Body of pancreas (tissue), 4 donors: ENCODE data around the gene ERBB4. TPM values are rescaled to one million over a fixed set of nuclear protein-coding genes. Genes with fewer than 3 reads are reported as not detected.

Experiments used
- ATAC-seq: fragments of 150-250 bp; one replicate; pipeline ENCODE4 v1.9.1; 2016
- DNase-seq, 4 donors: peaks; one replicate each; pipeline ENCODE4 v3.0.0-alpha.2; 2019
- H3K27ac ChIP-seq, 4 donors: fragments of 200-600 bp; sonication (generic); 1 replicate in 3 of 4; 2 replicates in 1 of 4; pipeline versions ENCODE4 v1.5.1 to v1.6.1; 2016 to 2019; ENCODE audit warnings: mild to moderate bottlenecking in 1 of 4, mixed read lengths in 1 of 4, moderate library complexity in 1 of 4
- H3K27me3 ChIP-seq, 2 donors: fragments of 200-600 bp; sonication (generic); one replicate each; pipeline ENCODE4 v1.6.0; 2016; ENCODE audit warnings: mild to moderate bottlenecking in 1 of 2
- H3K36me3 ChIP-seq, 2 donors: fragments of 200-600 bp; sonication (generic); replicated peaks in 1 of 2; 2 replicates each; pipeline ENCODE4 v1.5.1; 2016; ENCODE audit warnings: low read depth in 2 of 2; ENCODE audit not compliant: insufficient read depth in 1 of 2
- H3K4me1 ChIP-seq: fragments of 200-600 bp; sonication (generic); one replicate; pipeline ENCODE4 v1.6.0; 2016
- H3K4me3 ChIP-seq, 2 donors: fragments of 200-600 bp; sonication (generic); 1 replicate in 1 of 2; 2 replicates in 1 of 2; pipeline ENCODE4 v1.5.1; 2016 to 2019
- H3K9me3 ChIP-seq, 3 donors: fragments of 200-600 bp; sonication (generic); 1 replicate in 2 of 3; 2 replicates in 1 of 3; pipeline ENCODE4 v1.5.1; 2016
- POLR2A ChIP-seq, 3 donors: fragments of 450-650 bp; IDR thresholded peaks; one replicate each; pipeline ENCODE4 v1.6.1; 2016; ENCODE audit warnings: antibody characterized with exemption in 3 of 3, mild to moderate bottlenecking in 2 of 3
- WGBS, 2 donors: methylation state at CpG; one replicate each; pipeline ENCODE4 v1.1.5; 2017; 5-methylcytosine and 5-hydroxymethylcytosine counted together
- intact Hi-C: fragments of 100-400 bp; cut with DNase I; formaldehyde crosslinking; loops from one replicate; pipeline ENCODE4 v1.15.1; 2023
- total RNA-seq, 2 donors: library from RNA; depleted of rRNA; stranded (reverse); fragments of >200 nt; gene quantifications; one replicate each; pipeline ENCODE4 v1.1.0, GENCODE V29; 2016
- TF ChIP-seq, protein P1 (sequence below), 7 experiments: fragments of 450-650 bp in 4 of 7; fragments of 200-600 bp in 3 of 7; sonication (generic) in 3 of 7; IDR thresholded peaks; one replicate each; pipeline ENCODE4 v1.5.1; 2016 to 2019; ENCODE audit warnings: antibody characterized with exemption in 7 of 7

Gene ERBB4
- total RNA-seq, 2 donors from 2014 or later = 1.6 to 4.4 TPM

DNA sequence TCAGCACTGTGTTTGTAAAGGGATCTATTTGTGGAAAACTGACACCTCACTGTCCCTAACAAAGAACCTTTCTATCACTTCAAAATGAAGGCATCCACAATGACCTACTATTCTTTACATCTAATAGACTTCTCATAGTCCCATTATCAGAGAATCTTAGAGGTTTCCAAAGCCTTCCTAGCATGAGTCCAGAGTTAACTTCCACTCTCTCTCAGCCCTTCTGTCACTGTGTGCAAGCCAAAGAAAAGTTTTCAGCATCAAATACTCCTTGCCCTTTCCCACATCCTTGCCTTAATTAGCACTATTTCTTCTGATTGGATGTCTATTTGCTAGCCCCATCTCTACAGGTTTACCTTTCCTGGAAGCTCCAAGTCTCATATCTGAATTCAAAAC lies 178.5 kb downstream of the ERBB4 start:
- intact Hi-C loops = no loop called here
- H3K9me3 ChIP-seq = no peaks in the 10 kb centered on the region
- TF ChIP-seq, protein P1, sequence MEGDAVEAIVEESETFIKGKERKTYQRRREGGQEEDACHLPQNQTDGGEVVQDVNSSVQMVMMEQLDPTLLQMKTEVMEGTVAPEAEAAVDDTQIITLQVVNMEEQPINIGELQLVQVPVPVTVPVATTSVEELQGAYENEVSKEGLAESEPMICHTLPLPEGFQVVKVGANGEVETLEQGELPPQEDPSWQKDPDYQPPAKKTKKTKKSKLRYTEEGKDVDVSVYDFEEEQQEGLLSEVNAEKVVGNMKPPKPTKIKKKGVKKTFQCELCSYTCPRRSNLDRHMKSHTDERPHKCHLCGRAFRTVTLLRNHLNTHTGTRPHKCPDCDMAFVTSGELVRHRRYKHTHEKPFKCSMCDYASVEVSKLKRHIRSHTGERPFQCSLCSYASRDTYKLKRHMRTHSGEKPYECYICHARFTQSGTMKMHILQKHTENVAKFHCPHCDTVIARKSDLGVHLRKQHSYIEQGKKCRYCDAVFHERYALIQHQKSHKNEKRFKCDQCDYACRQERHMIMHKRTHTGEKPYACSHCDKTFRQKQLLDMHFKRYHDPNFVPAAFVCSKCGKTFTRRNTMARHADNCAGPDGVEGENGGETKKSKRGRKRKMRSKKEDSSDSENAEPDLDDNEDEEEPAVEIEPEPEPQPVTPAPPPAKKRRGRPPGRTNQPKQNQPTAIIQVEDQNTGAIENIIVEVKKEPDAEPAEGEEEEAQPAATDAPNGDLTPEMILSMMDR (IDR thresholded peaks at IDR 0.05) = no peak
- no peak for TF ChIP-seq POLR2A (IDR thresholded peaks at IDR 0.05)
- no peaks in the 10 kb centered on the region for H3K36me3 ChIP-seq
- H3K4me3 ChIP-seq = no peak overlapping the region
- no peak for ATAC-seq
- DNase-seq = no peak
- no peak overlapping the region for H3K27ac ChIP-seq
- no peaks in the 10 kb centered on the region for H3K27me3 ChIP-seq
- H3K4me1 ChIP-seq = no peaks in the 10 kb centered on the region

DNA sequence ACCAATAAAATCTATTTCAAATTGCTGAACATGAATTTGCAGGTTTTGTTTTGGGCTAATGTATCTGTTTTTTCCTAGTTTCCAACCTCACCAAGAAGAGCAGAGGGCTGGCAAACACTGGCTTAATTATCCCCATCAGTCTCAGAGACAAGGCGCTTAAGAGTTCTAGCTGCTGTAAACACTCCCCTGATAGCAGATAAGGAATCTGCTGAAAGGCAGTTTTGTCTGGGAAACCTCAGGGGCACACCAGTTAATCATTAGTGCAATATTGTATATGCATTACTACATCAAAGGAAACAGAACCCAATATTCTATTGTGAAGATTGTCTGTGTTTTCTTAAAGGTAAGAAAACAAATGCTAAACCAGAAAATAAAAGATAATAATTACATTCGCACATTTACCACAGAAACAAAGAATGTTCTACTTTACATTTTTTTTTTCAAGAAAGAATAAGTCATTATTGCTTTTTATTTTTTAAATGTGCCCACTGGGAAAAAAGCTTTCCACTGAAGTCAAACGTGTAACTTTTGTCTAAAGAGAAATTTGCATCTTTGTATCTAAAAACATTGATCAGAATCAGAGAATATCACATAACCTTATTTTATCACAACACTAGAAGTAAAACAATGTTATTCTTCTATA lies 179.1 kb downstream of the ERBB4 start:
- intact Hi-C loops = no loop called here
- Histone ChIP-seq H3K27ac (no peak overlapping the region), H3K36me3 (no peaks in the 10 kb centered on the region), H3K9me3 (no peaks in the 10 kb centered on the region), H3K4me1 (no peaks in the 10 kb centered on the region), H3K4me3 (no peak overlapping the region), H3K27me3 (no peaks in the 10 kb centered on the region)
- 9 to 10% methylated on average over 3 of the region's 3 CpGs for WGBS, 2 donors
- no peak for DNase-seq
- no peak for TF ChIP-seq POLR2A (IDR thresholded peaks at IDR 0.05)
- TF ChIP-seq, protein P1 (IDR thresholded peaks at IDR 0.05) = no peak
- ATAC-seq = no peak

DNA sequence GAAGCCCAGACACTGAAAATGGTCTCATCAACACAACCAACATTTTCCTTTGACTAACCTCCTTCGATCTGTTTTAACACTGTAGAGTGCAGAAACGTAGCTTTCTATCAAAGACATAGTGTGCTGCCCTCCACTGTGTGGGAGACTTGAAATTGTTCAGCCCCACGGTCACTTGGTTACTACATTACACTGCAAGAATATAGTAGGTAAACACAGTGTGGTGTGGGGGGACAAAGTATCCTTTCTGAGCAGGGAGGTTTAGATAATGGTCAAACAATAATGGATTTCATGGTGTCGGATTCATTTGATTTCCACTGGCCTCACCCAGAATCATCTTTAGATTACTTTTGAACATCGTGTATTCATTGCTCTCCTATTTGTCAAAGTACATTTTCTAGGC lies 181.0 kb downstream of the ERBB4 start:
- 78 to 83% methylated on average over 5 of the region's 5 CpGs for WGBS, 2 donors
- Histone ChIP-seq H3K9me3 (no peaks in the 10 kb centered on the region), H3K27me3 (no peaks in the 10 kb centered on the region), H3K4me1 (no peaks in the 10 kb centered on the region), H3K36me3 (no peaks in the 10 kb centered on the region), H3K27ac (no peak overlapping the region), H3K4me3 (no peak overlapping the region)
- no peak for DNase-seq
- TF ChIP-seq, protein P1 (IDR thresholded peaks at IDR 0.05) = no peak
- TF ChIP-seq POLR2A (IDR thresholded peaks at IDR 0.05) = no peak
- ATAC-seq = no peak
- intact Hi-C loops = no loop called here

DNA sequence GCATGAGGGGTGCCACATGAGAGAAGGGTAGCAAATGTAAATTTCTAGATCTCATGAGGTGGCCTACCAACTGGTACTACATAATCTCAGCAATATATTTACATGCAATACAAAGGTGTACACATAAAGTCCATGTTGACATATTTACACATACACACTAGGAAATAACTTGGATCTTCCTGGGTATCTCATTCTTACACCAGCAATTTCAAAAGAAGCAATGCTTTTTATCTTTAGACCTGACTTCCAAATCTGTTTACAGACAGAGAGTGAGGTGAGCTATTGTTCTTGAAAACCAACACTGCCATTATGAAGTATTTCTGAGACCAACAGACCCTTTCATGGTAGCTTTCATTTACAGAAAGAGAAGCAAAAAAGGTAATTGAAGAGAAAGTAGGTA lies 184.2 kb downstream of the ERBB4 start:
- H3K4me1 ChIP-seq = no peaks in the 10 kb centered on the region
- H3K36me3 ChIP-seq = no peaks in the 10 kb centered on the region
- no peak overlapping the region for H3K27ac ChIP-seq
- intact Hi-C loops = no loop called here
- no peaks in the 10 kb centered on the region for H3K9me3 ChIP-seq
- TF ChIP-seq, protein P1 (IDR thresholded peaks at IDR 0.05) = no peak
- TF ChIP-seq POLR2A (IDR thresholded peaks at IDR 0.05) = no peak
- no peak for DNase-seq
- H3K27me3 ChIP-seq = no peaks in the 10 kb centered on the region
- no peak for ATAC-seq
- H3K4me3 ChIP-seq = no peak overlapping the region

DNA sequence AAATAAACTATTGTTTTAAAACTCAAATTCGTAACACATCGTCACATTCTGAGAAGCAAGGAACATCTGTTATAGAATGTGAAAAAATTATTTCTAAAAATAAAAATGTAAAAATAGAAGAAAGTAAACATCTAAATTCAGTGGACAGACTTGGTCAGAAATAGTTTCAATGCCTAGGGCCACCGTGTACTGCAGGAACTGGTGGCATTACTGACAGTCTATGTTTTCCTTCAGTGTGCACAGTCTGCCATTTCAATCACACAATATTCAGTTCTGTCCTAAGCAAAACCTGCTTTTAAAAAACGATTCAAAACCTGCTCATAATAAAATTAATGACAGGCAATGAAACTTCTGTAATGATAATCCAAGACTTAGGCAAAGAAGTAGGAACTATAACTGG lies 190.1 kb downstream of the ERBB4 start:
- Histone ChIP-seq H3K27ac (no peak overlapping the region), H3K36me3 (no peaks in the 10 kb centered on the region), H3K9me3 (no peaks in the 10 kb centered on the region), H3K4me3 (no peak overlapping the region), H3K4me1 (peaks cover 7% of the 10 kb centered on the region), H3K27me3 (no peaks in the 10 kb centered on the region)
- TF ChIP-seq, protein P1 (IDR thresholded peaks at IDR 0.05) = no peak
- no peak for TF ChIP-seq POLR2A (IDR thresholded peaks at IDR 0.05)
- ATAC-seq (no peak), DNase-seq (no peak)
- 71 to 72% methylated on average over 4 of the region's 4 CpGs for whole genome bisulfite sequencing, 2 donors
- intact Hi-C loops = no loop called here
